NCI-H2196 treated with DMSO at 0.1 percent for 48 hours (cell line): ENCODE results near the gene KCNT1.

ENCODE experiments used
- DNase-seq: peaks from one replicate; lab custom pipeline; 2025; ENCODE audit not compliant: unreplicated experiment; lab: John Stamatoyannopoulos, UW

KCNT1 gene

DNA sequence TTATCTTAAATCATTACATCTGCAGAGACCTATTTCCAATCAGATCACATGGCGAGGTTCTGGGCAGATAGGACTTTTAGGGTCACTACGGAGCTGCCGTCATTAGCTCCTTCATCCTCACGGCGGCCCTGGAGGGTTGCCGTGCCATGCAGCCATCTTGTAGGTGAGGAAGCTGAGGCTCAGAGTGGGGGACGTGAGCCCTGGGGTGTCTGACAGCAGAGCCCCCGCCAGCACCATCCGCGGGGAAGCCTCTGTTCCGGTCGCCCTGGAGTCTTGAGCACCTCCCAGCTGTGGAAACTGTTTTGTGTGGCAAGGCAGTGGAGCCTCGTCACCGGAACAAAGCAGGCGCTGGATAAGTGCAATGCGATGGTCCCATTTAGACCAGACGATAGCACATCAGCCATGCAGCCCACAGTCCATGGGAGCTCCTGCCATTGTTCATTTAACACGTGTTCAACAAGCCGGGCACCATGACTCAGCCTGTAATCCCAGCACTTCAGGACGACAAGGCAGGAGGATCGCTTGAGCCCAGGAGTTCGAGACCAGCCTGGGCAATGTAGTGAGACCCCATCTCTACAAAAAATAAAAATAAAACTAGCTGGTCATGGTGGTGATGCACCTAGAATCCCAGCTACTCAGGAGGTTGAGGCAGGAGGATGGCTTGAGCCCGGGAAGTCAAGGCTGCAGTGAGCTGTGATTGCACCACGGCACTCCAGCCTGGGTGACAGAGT is 61.9 kb downstream of the KCNT1 start:
- no peak for DNase-seq

DNA sequence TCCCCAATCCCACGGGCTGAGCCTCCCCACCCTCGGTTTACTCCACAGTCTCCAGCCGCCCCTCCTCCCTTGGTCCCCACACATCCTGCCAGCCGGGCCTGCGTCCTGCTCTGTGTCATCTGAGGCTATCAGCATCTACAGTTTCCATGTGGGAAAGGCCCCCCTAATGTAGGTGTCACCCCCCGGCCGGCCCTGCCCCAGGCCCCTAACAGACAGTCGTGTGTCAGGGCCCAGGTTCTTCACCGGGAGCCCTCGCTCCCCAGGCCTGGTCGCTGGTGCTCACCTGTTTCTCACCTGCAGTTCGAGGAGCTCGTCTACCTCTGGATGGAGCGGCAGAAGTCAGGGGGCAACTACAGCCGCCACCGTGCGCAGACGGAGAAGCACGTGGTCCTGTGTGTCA is 62.7 kb downstream of the KCNT1 start:
- DNase-seq = no peak

DNA sequence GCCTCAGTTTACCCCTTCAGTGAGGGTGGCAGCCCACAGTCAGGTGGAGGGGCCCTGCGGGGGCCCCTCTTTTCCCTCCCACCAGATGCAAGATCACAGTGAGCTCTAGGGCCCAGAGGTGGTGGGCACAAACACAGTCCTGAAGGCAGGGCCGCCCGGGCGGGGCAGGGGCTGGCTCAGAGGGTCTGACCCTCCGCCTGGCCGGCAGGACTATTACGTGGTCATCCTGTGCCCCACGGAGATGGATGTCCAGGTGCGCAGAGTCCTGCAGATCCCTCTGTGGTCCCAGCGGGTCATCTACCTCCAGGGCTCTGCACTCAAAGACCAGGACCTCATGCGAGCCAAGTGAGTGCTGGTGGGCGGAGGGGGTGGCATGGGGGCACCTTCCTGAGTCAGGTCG is 63.4 kb downstream of the KCNT1 start:
- DNase-seq = no peak

DNA sequence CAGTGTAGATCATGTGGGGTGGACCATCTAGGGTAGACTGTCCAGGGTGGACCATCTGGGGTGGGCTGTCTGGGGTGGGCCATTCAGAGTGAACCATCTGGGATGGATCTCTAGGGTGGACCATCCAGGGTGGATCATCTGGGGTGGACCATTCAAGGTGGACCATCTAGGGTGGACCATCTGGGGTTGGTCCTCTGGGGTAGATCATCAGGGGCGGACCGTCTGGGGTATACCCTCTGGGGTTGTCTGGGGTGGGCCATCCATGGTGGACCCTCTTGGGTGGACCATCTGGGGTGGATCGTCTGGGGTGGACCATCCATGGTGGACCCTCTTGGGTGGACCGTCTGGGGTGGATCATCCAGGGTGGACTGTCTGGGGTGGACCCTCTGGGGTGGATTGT is 64.3 kb downstream of the KCNT1 start:
- no peak for DNase-seq

DNA sequence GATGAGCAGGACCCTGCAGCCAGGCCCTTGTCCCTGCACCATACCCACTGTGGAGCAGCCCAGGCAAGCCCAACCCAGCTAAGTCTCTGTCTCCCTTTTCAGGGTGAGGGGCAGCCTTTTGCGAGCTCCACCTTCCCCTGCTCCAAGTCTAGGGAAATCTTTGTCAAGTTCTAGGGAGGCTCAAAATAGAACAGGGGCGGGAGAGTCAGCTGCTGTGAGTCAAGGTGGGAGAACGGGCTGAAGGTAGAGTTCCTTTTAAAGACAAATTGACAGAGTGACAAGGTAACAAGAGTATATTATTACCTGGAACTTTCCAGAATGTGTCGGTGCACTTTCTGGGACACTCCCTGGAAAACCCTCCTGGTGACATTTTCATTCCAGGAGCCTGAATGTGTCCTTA is 64.7 kb downstream of the KCNT1 start:
- no peak for DNase-seq

DNA sequence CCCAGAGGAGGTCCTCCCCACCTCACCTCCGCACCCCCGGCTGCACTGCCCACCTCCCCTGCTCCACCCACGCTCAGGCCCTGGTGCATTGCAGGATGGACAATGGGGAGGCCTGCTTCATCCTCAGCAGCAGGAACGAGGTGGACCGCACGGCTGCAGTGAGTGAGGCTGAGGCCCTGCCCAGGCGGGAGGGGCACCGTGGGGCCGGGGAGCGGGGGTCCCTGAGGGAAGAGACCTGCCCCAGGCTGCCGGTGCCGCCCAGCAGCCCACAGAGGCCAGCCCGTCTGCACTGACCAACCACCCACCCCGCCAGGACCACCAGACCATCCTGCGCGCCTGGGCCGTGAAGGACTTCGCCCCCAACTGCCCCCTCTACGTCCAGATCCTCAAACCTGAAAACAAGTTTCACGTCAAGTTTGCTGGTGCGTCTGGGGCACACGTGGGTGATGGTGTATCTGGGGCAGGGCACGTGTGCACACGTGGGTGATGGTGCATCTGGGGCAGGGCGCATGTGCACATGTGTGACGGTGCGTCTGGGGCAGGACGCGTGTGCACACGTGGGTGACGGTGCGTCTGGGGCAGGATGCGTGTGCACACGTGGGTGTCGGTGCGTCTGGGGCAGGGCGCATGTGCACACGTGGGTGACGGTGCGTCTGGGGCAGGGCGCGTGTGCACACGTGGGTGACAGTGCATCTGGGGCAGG is 66.7 kb downstream of the KCNT1 start:
- DNase-seq = no peak

DNA sequence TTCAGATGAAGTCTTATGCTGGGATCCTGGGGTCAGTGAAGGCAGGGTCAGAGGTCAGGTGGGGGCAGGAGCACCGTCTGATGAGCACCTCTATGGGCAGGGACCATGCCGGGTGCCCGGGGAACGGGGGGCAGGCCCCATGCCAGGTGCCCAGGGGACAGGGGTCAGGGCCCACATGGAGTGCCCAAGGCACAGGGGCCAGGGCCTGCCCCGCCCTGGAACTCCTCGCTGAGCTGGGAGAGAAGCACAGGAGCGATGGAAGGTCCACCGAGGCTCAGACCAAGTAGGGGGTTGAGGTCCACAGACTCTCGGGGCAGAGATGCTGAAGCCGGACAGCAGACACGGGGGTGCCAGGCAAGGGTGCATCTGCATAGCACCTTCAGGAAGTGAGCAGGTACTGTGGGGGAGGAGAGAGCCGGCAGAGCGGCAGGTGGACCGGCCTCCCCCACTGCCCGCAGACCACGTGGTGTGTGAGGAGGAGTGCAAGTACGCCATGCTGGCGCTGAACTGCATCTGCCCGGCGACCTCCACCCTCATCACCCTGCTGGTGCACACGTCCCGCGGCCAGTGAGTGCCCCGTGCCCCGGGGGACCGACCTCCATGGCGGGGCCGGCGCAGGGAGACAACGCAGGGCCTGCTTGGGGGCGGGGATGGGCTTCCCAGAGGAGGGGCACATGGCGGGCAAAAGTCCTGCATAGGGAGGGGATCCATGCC is 67.7 kb downstream of the KCNT1 start:
- DNase-seq = peak; percentile 22

DNA sequence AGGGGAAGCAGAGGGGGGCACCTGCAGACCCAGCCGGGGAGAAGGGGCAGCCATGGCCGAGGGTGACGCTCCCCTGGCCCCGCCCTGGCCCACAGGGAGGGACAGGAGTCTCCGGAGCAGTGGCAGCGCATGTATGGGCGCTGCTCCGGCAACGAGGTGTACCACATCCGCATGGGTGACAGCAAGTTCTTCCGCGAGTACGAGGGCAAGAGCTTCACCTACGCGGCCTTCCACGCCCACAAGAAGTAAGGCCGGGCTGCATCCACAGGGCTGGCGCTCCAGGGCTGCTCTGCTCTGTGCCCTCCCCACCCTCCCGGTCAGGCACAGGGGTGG is 68.2 kb downstream of the KCNT1 start:
- no peak for DNase-seq

DNA sequence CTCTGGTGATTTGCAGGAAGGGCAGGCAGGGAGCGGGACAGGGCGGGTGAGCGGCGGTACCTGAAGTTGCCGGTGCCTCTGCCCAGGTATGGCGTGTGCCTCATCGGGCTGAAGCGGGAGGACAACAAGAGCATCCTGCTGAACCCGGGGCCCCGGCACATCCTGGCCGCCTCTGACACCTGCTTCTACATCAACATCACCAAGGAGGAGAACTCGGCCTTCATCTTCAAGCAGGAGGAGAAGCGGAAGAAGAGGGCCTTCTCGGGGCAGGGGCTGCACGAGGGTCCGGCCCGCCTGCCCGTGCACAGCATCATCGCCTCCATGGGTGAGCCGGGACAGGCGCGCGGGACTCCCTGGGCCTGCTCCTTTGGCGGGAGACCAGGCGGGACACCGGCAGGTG is 68.8 kb downstream of the KCNT1 start:
- DNase-seq = no peak

DNA sequence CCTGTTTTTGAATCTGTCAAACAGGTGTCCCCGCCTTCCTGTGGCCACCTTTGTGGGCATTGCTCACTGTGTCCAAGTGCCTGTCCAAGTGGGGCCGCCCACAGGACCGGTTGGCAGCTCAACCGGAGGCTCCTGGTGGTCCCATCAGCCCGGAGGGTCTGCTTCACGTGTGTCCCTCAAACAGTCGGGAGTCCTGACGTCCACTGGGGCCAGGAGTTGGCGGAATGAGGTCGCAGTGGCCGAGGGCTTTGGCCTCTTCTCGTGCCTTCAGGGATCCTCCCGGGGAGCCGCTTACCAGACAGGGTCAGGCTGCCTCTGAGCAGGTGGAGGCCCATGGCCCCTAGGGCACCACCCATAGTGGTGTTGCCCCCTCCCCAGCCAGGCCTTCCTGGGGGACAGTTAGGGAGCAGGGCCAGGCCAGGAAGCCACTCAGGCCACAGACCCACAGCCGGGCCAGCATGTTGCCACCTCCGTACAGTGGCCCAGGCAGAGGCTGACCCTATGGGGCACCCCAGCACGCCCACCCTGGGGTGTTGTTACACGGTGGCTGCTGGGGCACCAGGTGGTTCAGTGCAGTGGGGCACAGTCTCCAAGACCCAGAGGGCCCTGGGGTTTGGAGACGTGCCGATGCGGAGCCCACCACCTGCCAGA is 69.5 kb downstream of the KCNT1 start:
- DNase-seq = no peak

DNA sequence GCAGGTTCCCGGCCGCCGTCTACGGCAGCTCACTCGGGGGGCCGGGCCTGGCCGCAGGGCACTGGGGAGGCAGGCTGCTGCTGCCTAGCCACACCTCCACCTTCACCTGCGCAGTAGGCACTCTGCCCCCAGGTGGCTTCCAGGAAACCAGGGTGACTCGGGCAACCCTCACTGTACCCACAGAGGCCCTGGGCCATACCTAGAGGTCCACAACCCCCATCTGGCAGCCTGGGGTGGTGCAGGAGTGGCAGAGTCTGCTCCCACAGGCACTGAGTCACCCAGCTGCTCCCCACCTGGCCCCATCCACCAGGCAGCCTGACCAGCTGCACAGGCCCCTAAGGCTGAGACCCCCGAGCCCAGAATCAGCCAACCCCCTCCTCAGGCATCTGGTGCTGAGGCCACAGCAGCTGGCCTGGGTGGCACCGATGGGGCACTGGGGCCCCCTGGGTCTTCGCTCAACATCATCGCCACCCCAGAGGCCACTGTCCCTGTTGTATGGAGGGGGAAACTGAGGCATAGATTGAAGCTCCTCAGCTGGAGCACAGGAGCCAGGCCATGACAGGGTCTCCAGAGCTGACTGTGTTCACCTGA is 70.2 kb downstream of the KCNT1 start:
- no peak for DNase-seq

DNA sequence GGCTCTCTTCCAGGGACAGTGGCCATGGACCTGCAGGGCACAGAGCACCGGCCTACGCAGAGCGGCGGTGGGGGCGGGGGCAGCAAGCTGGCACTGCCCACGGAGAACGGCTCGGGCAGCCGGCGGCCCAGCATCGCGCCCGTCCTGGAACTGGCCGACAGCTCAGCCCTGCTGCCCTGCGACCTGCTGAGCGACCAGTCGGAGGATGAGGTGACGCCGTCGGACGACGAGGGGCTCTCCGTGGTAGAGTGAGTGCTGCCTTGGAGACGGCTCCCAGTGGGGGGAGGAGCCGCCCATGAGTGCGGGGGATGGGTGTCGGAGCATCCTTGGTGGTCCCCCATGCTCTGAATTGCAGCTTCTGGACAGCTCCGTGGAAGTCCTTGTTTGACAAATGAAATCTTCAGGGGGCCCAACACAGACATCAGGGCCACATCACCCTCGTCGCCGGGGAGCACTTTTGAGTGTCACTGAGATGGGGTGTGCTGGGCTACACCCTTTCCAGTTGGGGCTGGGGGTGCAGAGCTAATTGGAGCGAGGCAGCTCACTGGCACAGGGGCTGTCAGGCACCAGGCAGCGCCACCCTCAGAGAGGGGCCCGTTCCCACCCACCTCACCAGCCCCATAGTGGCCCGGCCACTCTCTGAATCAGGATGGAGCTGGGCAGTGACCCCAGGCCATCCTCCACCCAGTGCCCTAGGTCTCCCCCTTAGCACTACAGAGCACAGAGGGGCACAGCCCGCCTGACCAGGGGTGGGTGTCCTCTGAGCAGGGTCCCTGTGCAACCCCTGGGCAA is 70.9 kb downstream of the KCNT1 start:
- DNase-seq = no peak

DNA sequence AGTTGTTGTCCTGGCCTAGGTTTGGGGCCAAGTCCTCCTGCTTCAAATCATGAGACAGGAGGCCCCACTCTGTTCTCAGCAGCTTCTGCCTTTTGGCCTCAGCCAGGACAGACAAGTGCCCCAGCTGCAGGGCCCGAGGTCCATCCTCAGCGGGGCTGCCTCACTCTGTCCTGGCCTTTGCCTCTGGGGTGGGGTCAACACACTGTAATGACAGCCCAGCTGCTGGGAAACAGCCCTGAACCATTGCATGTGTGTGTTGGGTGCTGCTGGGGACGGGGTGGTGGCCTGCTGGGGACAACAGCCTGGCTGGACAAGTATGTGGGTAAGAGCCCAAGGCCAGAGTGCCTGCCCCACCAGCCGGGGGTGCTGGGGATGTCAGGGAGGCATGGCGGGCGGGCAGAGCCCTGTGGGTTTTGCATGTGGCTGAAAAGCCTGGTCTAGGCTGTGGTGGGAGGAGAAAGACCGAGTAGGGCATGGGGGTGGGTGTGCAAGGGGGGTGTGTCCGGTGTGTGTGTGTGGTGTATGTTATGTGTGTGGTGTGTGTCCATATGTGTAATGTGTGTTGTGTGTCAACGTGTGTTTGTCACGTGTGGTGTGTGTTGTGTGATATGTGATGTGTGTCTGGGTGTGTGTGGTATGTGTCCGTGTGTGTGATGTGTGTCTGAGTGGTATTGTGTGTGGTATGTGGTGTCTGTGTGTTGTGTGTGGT is 71.7 kb downstream of the KCNT1 start:
- no peak for DNase-seq

DNA sequence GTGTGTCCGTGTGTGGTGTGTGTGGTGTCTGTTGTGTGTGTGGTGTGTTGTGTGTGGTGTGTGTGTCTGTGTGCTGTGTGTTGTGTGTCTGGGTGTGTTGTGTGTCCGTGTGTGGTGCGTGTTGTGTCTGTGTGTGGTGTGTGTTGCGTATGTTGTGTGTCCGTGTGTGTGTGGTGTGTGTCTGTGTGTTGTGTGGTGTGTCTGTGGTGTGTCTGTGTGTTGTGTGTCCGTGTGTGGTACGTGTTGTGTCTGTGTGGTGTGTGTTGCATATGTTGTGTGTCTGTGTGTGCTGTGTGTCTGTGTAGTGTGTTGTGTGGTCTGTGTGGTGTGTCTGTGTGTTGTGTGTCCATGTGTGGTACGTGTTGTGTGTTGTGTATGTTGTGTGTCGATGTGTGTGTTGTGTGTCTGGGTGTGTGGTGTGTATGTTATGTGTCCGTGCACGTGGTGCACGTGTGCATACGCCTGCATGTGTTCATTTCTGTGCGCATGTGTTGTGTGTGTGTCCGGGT is 72.3 kb downstream of the KCNT1 start:
- DNase-seq = no peak

DNA sequence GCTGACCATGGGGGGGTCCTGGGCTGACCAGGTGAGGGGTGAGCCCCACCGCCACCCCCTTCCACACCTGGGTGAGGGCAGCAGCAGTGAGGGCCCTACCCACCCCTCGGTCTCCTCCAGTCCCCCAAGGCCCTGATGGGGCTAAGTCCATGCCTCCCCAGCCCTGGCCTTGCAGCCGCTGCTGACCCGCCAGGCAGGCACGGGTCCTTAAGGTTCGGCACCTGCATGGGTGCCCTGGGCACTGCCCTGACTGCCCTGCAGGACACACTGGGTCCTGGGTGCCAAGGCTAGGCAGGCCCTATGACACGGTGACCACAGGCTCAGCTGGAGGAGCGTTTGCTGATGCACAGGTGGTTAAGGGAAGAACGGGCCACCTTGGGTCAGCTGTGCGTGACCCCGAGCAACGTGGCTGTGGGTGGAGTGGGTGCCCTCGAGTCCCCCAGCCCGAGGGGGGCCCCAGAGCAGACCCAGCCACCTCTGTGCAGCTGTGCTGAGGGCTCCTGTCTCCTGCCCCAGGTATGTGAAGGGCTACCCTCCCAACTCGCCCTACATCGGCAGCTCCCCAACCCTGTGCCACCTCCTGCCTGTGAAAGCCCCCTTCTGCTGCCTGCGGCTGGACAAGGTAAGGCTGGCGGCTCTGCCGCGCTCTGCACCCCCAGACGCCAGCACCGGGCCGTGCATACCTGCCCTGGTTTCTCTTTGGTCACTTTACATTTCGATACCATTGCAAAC is 73.0 kb downstream of the KCNT1 start:
- no peak for DNase-seq

DNA sequence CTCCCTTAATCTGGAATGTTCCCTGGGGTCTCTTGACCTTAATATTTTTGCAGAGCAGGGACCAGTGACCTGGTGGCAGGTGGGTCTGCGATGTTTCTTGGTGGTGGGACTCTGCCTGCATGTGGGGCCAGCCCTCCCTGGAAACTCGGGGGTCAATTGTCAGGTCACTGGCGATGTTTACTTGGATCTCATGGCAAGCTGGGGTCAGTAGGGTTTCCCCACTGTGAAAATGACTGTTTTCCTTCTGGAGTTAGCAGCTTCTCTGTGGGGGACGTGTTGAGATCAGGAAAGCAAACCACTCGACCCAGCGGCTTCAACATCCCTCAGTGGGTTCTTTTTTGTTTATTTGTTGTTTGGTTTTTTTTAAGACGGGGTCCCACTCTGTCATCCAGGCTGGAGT is 73.9 kb downstream of the KCNT1 start:
- DNase-seq = no peak

DNA sequence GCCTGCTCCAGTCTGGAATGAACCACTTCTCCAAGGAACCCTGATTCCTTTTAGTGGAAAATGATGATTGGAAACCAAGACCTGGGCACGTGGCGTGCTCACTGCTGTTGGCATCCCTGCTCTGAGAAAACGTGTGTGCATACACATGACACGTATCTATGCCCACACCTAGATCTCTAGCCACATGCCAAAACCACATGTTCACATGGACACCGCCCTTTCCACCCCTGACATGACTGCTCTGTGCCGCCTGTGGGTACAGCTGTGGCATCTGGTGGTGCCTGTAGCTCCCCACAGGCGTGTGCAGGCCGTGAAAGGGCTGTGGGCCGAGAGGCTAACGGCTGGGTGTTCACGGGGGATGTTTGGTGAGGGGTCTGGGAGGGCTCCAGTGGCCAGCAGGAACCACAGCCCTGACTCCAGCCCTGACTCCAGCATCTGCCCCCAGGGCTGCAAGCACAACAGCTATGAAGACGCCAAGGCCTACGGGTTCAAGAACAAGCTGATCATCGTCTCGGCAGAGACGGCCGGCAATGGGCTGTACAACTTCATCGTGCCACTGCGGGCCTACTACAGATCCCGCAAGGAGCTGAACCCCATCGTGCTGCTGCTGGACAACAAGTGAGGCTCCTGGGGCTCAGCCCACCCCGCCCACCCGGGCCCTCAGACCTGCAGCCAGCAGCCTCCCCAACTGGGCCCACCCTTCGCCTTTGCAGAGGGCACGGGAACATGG is 75.1 kb downstream of the KCNT1 start:
- DNase-seq = no peak

DNA sequence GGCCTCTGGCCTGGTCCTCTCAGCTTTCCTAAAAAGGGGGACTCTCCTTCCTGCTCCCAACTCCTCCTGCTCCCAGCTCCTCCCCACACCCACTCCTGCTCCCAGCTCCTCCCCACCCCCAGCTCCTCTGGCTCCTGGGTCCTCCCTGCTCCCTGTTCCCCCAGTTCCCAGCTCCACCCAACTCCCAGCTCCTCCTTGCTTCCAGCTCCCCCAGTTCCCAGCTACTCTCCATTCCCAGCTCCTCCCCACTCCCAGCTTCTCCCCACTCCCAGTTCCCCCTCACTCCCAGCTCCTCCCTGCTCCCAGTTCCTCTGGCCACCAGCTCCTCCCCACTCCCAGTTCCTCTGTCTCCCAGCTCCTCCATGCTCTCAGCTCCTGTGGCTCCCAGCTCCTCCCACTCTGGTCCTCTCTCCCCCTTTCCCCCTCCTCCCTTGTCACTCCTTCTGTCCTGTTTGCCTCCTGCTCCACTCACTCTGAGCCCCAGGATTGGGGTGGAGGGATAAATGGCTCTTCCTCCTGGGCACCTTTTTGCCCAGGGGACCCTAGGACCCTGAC is 75.7 kb downstream of the KCNT1 start:
- no peak for DNase-seq
